ENCODE results near the gene CYP2D6.

DNA sequence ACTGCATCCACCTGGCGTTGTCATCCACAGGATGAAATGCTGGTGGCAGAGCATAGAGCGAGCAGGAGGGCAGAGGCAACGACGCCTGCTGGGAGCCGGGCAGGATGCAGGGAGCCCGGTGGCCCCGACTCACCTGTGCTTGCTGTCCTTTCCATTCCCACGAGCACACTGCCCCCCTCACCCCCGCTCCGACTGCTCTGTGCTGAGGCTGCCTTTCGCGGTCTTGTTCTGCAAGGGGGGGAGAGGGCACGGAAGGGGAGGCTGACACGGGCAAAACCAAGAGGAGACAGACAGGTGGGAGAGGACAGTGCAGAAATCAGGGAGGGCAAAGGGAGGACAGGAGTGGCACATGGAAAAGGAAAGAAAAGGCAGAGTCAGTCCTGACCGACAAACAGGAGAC lies 37.9 kb upstream of the CYP2D6 start:
- TF ChIP-seq, protein P1, sequence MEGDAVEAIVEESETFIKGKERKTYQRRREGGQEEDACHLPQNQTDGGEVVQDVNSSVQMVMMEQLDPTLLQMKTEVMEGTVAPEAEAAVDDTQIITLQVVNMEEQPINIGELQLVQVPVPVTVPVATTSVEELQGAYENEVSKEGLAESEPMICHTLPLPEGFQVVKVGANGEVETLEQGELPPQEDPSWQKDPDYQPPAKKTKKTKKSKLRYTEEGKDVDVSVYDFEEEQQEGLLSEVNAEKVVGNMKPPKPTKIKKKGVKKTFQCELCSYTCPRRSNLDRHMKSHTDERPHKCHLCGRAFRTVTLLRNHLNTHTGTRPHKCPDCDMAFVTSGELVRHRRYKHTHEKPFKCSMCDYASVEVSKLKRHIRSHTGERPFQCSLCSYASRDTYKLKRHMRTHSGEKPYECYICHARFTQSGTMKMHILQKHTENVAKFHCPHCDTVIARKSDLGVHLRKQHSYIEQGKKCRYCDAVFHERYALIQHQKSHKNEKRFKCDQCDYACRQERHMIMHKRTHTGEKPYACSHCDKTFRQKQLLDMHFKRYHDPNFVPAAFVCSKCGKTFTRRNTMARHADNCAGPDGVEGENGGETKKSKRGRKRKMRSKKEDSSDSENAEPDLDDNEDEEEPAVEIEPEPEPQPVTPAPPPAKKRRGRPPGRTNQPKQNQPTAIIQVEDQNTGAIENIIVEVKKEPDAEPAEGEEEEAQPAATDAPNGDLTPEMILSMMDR (IDR thresholded peaks at IDR 0.05): no peak
- TF ChIP-seq POLR2A (IDR thresholded peaks at IDR 0.05): no peak

Measured in esophagus squamous epithelium (tissue), 4 donors.